Neural crest cell (in vitro differentiated cells): ENCODE data around the gene ARNT2. TPM values are rescaled to one million over a fixed set of nuclear protein-coding genes. Genes with fewer than 3 reads are reported as not detected.

ENCODE experiments used
- DNase-seq: peaks from one replicate; pipeline ENCODE4 v3.0.0; 2021; ENCODE audit warnings: low read depth, mixed read lengths, low spot score
- H3K27ac Mint-ChIP-seq: one replicate; pipeline ENCODE4 v1.8.0; 2021; ENCODE audit warnings: mild to moderate bottlenecking, mixed read lengths; ENCODE audit not compliant: unreplicated experiment
- H3K27me3 Mint-ChIP-seq: 2 replicates; pipeline ENCODE4 v1.8.0; 2021; ENCODE audit warnings: low read depth, mild to moderate bottlenecking, mixed read lengths
- H3K36me3 Mint-ChIP-seq: 2 replicates; pipeline ENCODE4 v1.8.0; 2021; ENCODE audit warnings: low read depth, mild to moderate bottlenecking, mixed read lengths
- H3K4me1 Mint-ChIP-seq: 2 replicates; pipeline ENCODE4 v1.8.0; 2021; ENCODE audit warnings: mixed read lengths
- H3K4me3 Mint-ChIP-seq: one replicate; pipeline ENCODE4 v1.8.0; 2021; ENCODE audit warnings: mild to moderate bottlenecking, mixed read lengths
- H3K9me3 Mint-ChIP-seq: 2 replicates; pipeline ENCODE4 v1.8.0; 2021; ENCODE audit warnings: mixed read lengths
- CTCF ChIP-seq: fragments of 200-600 bp; sonication (generic); conservative IDR thresholded peaks from 2 replicates; pipeline ENCODE4 v1.5.0; 2021; ENCODE audit warnings: antibody characterized with exemption, mild to moderate bottlenecking
- total RNA-seq: library from RNA; stranded (reverse); gene quantifications from 2 replicates; pipeline ENCODE4 v1.2.1, GENCODE V29; 2021

Gene ARNT2
- total RNA-seq, 1 donor from 2014 or later = 58.3 TPM

GRCh38 chr15:80572337-80572736 is 168.2 kb downstream of the ARNT2 start:
- no peak overlapping the region for H3K4me3 Mint-ChIP-seq
- no peak overlapping the region for H3K27ac Mint-ChIP-seq
- no peak for DNase-seq
- H3K36me3 Mint-ChIP-seq = peaks cover 18% of the 10 kb centered on the region
- H3K9me3 Mint-ChIP-seq = no peaks in the 10 kb centered on the region
- H3K4me1 Mint-ChIP-seq = peaks cover 8% of the 10 kb centered on the region
- no peaks in the 10 kb centered on the region for H3K27me3 Mint-ChIP-seq
- TF ChIP-seq CTCF = no peak

GRCh38 chr15:80573606-80574005 is 169.4 kb downstream of the ARNT2 start:
- Mint-ChIP-seq H3K9me3 (no peaks in the 10 kb centered on the region), H3K4me1 (no peaks in the 10 kb centered on the region), H3K27ac (peak overlapping the region; percentile 81), H3K27me3 (no peaks in the 10 kb centered on the region), H3K36me3 (peaks cover 18% of the 10 kb centered on the region), H3K4me3 (no peak overlapping the region)
- no peak for TF ChIP-seq CTCF
- no peak for DNase-seq

GRCh38 chr15:80574590-80574989 is 170.4 kb downstream of the ARNT2 start:
- H3K9me3 Mint-ChIP-seq = no peaks in the 10 kb centered on the region
- H3K4me3 Mint-ChIP-seq = no peak overlapping the region
- peaks cover 18% of the 10 kb centered on the region for H3K36me3 Mint-ChIP-seq
- H3K27ac Mint-ChIP-seq = no peak overlapping the region
- no peak for TF ChIP-seq CTCF
- no peak for DNase-seq
- no peaks in the 10 kb centered on the region for H3K4me1 Mint-ChIP-seq
- H3K27me3 Mint-ChIP-seq = no peaks in the 10 kb centered on the region

- Mint-ChIP-seq H3K27me3 (no peaks in the 10 kb centered on the region), H3K36me3 (peaks cover 16% of the 10 kb centered on the region), H3K4me1 (no peaks in the 10 kb centered on the region), H3K27ac (no peak overlapping the region), H3K4me3 (no peak overlapping the region), H3K9me3 (no peaks in the 10 kb centered on the region)
- no peak for DNase-seq
- no peak for TF ChIP-seq CTCF
Measured at GRCh38 chr15:80576519-80577090, 172.4 kb downstream of the ARNT2 start.

- TF ChIP-seq CTCF = no peak
- no peaks in the 10 kb centered on the region for H3K4me1 Mint-ChIP-seq
- no peak for DNase-seq
- no peaks in the 10 kb centered on the region for H3K27me3 Mint-ChIP-seq
- no peak overlapping the region for H3K4me3 Mint-ChIP-seq
- H3K9me3 Mint-ChIP-seq = no peaks in the 10 kb centered on the region
- H3K36me3 Mint-ChIP-seq = peaks cover 19% of the 10 kb centered on the region
- H3K27ac Mint-ChIP-seq = no peak overlapping the region
Measured at GRCh38 chr15:80577552-80578205, 173.5 kb downstream of the ARNT2 start.
